Lower lobe of right lung (tissue), 2 donors: Measurements from ENCODE around the gene FARS2. TPM values are rescaled to one million over a fixed set of nuclear protein-coding genes. Genes with fewer than 3 reads are reported as not detected.

Experiments used
- ATAC-seq, 2 donors: fragments of 200-7000 bp; cut with Tn5 transposase; one replicate each; pipeline ENCODE4 v1.9.1; 2020 to 2022; ENCODE audit warnings: mild to moderate bottlenecking in 2 of 2, moderate library complexity in 2 of 2
- DNase-seq: peaks from one replicate; pipeline ENCODE4 v3.0.0-alpha.2; 2020
- H3K27ac ChIP-seq: fragments of 200-600 bp; one replicate; pipeline ENCODE4 v1.8.0; 2022
- H3K27me3 ChIP-seq: fragments of 200-600 bp; one replicate; pipeline ENCODE4 v1.8.0; 2022; ENCODE audit warnings: low read depth
- H3K36me3 ChIP-seq: fragments of 200-600 bp; one replicate; pipeline ENCODE4 v1.8.0; 2022; ENCODE audit warnings: mild to moderate bottlenecking
- H3K4me1 ChIP-seq: fragments of 200-600 bp; one replicate; pipeline ENCODE4 v1.8.0; 2022
- H3K4me3 ChIP-seq: fragments of 200-600 bp; one replicate; pipeline ENCODE4 v1.8.0; 2022; ENCODE audit warnings: mild to moderate bottlenecking
- H3K9me3 ChIP-seq: fragments of 200-600 bp; one replicate; pipeline ENCODE4 v1.8.0; 2022
- intact Hi-C: fragments of 100-400 bp; cut with DNase I; formaldehyde crosslinking; loops from one replicate; pipeline ENCODE4 v1.11.0; 2022
- total RNA-seq: library from RNA; stranded (reverse); fragmentation: NEBNext Ultra II Directional; extraction: Animal tissue kit (Norgen Biotek cat#: 25700); gene quantifications from one replicate; pipeline ENCODE4 v1.2.1, GENCODE V29; 2021
- TF ChIP-seq, protein P1 (sequence below): fragments of 200-600 bp; IDR thresholded peaks from one replicate; pipeline ENCODE4 v1.8.0; 2022; ENCODE audit warnings: antibody characterized with exemption, mild to moderate bottlenecking
- donor health status: DM: no; HTN: yes; CAD: no; lungs with severe emphysema.

The FARS2 gene
- total RNA-seq, 1 donor from 2014 or later, result 17.0 TPM

DNA sequence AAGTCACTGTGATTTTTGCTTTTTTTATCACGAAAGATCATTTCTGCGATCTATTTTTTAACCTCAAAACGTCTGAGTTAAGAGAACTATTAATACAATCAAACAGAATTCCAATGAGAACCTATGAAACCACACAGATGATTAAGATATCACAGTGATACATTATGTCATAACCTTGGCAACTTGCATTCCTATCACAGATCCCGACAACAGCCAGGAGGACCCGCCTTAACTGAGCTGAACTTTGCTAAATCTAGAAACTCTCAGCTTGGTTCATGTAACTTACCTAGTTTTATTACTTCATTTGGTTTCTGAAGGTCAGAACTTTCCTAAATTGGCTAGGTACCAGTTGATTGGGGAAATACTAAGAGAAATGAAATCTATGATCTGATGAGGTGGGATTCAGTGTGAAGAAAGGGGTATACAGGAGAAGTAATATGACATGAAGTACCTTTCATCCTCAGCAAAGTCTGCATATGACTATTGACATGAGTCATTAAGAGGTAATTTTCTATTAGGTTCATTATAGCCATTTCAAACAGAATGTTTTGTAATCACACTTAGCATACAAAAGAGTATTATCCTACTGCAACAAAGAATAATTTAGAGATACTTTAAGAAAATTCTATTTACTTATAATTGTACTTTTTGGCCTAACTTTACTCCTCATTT, 11.7 kb upstream of the FARS2 start:
- Histone ChIP-seq H3K9me3 (no peaks in the 10 kb centered on the region), H3K27ac (no peak overlapping the region), H3K4me1 (no peaks in the 10 kb centered on the region), H3K4me3 (no peak overlapping the region), H3K27me3 (no peaks in the 10 kb centered on the region), H3K36me3 (no peaks in the 10 kb centered on the region)
- intact Hi-C loops, result no loop called here
- TF ChIP-seq, protein P1, sequence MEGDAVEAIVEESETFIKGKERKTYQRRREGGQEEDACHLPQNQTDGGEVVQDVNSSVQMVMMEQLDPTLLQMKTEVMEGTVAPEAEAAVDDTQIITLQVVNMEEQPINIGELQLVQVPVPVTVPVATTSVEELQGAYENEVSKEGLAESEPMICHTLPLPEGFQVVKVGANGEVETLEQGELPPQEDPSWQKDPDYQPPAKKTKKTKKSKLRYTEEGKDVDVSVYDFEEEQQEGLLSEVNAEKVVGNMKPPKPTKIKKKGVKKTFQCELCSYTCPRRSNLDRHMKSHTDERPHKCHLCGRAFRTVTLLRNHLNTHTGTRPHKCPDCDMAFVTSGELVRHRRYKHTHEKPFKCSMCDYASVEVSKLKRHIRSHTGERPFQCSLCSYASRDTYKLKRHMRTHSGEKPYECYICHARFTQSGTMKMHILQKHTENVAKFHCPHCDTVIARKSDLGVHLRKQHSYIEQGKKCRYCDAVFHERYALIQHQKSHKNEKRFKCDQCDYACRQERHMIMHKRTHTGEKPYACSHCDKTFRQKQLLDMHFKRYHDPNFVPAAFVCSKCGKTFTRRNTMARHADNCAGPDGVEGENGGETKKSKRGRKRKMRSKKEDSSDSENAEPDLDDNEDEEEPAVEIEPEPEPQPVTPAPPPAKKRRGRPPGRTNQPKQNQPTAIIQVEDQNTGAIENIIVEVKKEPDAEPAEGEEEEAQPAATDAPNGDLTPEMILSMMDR, result no peak
- DNase-seq, result no peak
- ATAC-seq, result no peak

DNA sequence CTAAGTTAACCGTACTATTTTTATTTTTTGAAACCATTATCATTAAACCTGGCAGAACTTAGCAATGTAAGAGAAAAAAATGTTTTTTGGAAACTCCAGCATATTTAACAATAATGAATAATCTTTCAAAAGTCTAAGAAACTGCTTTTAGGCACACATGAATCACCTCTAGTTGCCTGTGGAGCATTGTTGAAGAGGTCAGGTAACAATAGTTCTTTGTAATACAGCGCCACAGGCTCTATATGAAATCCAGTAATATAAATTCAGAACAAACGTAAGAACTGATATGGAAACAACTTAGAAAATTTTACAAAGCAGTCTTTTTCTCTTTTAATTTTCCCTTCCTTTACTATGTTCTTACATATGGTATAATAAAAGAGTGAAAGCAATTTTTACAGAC, 10.9 kb upstream of the FARS2 start:
- H3K4me1 ChIP-seq, result no peaks in the 10 kb centered on the region
- H3K27me3 ChIP-seq, result no peaks in the 10 kb centered on the region
- no peaks in the 10 kb centered on the region for H3K9me3 ChIP-seq
- ATAC-seq (no peak), DNase-seq (no peak)
- no peak overlapping the region for H3K4me3 ChIP-seq
- TF ChIP-seq, protein P1, result no peak
- no peak overlapping the region for H3K27ac ChIP-seq
- intact Hi-C loops, result no loop called here
- no peaks in the 10 kb centered on the region for H3K36me3 ChIP-seq

DNA sequence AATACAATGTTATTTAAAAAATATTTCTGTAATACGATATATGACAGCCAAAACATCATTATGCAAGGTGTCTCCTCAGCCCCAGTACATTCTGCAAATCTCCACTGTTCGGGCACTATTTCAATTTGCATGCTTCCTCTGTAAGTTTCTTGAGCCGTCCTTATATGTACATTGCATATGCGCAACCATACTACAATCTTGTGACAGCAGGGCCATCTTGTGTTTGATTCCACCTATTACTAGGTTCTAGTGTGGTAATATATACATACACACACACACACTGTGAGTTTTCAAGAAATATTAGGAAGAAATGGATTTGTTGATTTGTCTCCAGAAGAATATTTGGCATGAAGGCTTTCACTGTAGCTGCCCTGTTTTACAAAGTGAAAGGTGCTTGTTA, 10.4 kb upstream of the FARS2 start:
- no peak for DNase-seq
- H3K4me3 ChIP-seq, result no peak overlapping the region
- no peaks in the 10 kb centered on the region for H3K4me1 ChIP-seq
- no peak for ATAC-seq
- H3K27ac ChIP-seq, result no peak overlapping the region
- TF ChIP-seq, protein P1, result no peak
- H3K27me3 ChIP-seq, result no peaks in the 10 kb centered on the region
- H3K36me3 ChIP-seq, result no peaks in the 10 kb centered on the region
- intact Hi-C loops, result no loop called here
- H3K9me3 ChIP-seq, result no peaks in the 10 kb centered on the region

DNA sequence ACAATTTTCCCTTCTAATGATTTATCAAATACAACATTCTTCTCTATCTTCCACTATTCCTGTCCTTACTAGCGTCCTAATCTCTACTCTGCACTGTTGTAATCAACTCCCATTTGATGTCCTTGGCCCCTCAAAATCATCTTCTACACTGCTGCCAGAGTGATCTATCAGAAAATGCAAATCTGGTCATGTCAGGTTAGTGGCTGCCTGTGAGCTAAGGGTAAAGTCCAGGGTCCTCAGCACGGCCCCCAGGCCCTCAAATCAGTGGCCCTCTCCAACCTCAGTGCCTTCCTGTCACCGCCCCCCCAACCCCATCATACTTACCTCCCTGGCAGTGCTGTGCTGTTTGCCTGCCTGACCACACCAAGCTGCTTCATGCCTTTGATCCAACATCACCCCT, 4.4 kb upstream of the FARS2 start:
- no peaks in the 10 kb centered on the region for H3K36me3 ChIP-seq
- H3K9me3 ChIP-seq, result no peaks in the 10 kb centered on the region
- H3K4me1 ChIP-seq, result peaks cover 8% of the 10 kb centered on the region
- no peak overlapping the region for H3K27ac ChIP-seq
- no peak overlapping the region for H3K4me3 ChIP-seq
- ATAC-seq, result no peak
- DNase-seq, result no peak
- H3K27me3 ChIP-seq, result no peaks in the 10 kb centered on the region
- intact Hi-C loops, result no loop called here
- TF ChIP-seq, protein P1, result no peak

DNA sequence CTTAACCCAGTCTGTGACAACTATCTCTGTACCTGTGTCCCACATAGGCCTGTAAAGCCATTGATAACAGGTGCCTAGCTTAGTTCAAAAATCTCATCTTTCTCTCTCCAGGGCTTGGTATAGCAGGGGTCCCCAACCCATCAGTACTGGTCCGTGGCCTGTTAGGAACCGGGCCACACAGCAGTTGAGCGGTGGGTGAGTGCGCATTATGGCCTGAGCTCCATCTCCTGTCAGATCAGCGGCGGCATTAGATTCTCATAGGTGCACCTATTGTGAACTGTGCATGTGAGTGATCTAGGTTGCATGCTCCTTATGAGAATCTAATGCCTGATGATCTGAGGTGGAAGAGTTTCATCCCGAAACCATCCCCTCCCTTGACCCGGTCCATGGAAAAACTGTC, 3.9 kb upstream of the FARS2 start:
- no peaks in the 10 kb centered on the region for H3K27me3 ChIP-seq
- H3K27ac ChIP-seq, result no peak overlapping the region
- H3K9me3 ChIP-seq, result no peaks in the 10 kb centered on the region
- ATAC-seq (no peak), DNase-seq (no peak)
- H3K36me3 ChIP-seq, result no peaks in the 10 kb centered on the region
- intact Hi-C loops, result no loop called here
- no peak overlapping the region for H3K4me3 ChIP-seq
- H3K4me1 ChIP-seq, result peaks cover 12% of the 10 kb centered on the region
- TF ChIP-seq, protein P1, result no peak
